Activated T-cell treated with anti-CD3 and anti-CD28 coated beads, Interleukin-2, amount 50 U/mL, for 4 hours (primary cell): ENCODE measurements around the gene RNF126. TPM values are rescaled to one million over a fixed set of nuclear protein-coding genes. Genes with fewer than 3 reads are reported as not detected.
"Not testable (repeated sequence)": the region's sequence is repeated elsewhere in the genome, so short reads cannot be mapped to it uniquely, and the experiment has no call there.

ENCODE experiments used
- ATAC-seq, 2 donors: fragments of 200-7000 bp; cut with Tn5 transposase; one replicate each; pipeline ENCODE4 v1.10.0; 2021
- DNase-seq: peaks from one replicate; pipeline ENCODE4 v3.0.0-alpha.2; 2020
- H3K27me3 Mint-ChIP-seq: one replicate; pipeline ENCODE4 v1.8.0; 2021; ENCODE audit warnings: low read depth, mixed read lengths
- H3K36me3 Mint-ChIP-seq: one replicate; pipeline ENCODE4 v1.8.0; 2022; ENCODE audit warnings: mixed read lengths; ENCODE audit not compliant: insufficient read depth
- H3K4me1 Mint-ChIP-seq: one replicate; pipeline ENCODE4 v1.8.0; 2021; ENCODE audit warnings: low read depth, mixed read lengths
- H3K4me3 Mint-ChIP-seq: one replicate; pipeline ENCODE4 v1.8.0; 2021; ENCODE audit warnings: mild to moderate bottlenecking, moderate library complexity, mixed read lengths
- H3K9me3 Mint-ChIP-seq: one replicate; pipeline ENCODE4 v1.8.0; 2021; ENCODE audit warnings: mixed read lengths
- total RNA-seq, 3 donors: library from RNA; stranded (reverse); gene quantifications; one replicate each; pipeline ENCODE4 v1.2.1, GENCODE V29; 2021

The RNF126 gene
- total RNA-seq = 100 to 1,000 TPM; 144 to 162 (median 147) TPM

DNA sequence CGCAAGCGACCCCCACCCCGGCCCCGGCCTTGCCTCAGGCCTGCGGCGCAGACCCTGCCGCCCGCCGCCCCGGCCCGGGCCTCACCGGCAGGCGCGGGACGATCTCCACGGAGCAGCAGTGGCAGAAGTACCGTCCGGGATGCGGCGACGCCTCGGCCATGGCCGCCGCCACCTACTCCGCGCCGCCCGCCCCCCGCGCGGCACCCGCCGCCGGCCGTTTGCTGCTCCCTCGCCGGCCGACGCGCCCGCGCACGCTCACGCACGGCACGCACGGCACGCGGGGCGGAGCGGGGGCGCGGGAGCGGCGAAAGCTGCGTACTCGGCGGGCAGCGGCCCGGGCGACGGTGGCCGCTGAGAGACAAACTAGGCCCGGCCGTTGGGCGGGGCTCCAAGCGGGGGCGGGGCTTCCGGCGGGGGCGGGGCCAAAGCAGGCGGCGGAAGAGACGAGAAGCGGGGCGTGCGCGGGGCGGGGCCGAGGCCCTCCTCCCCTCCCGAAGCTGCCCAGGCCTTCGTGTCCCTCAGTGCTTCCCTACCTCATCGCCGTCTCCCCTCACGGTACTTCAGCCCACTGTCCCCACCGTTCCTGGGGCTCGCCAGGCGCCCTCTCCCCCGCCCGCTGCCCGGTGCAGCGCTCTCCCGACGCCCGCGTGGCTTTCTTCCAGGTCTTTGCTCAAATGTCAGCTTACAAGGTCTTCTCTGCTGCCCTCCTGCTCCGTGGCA lies at the start of gene RNF126:
Gene RNF126 (minus strand): TSS at position 253 of the 720 bp plus-strand sequence. CDS start 93 bp downstream, at position 160.
- peak within 1 kb of the TSS; percentile 96 for H3K4me3 Mint-ChIP-seq
- no peaks in the 10 kb centered on the region for H3K9me3 Mint-ChIP-seq
- H3K27me3 Mint-ChIP-seq = no peaks in the 10 kb centered on the region
- H3K36me3 Mint-ChIP-seq = peaks cover 3% of the 10 kb centered on the region
- DNase-seq (peak; percentile 94), ATAC-seq (peak; percentile 55 to 60)
- peaks cover 35% of the 10 kb centered on the region for H3K4me1 Mint-ChIP-seq

DNA sequence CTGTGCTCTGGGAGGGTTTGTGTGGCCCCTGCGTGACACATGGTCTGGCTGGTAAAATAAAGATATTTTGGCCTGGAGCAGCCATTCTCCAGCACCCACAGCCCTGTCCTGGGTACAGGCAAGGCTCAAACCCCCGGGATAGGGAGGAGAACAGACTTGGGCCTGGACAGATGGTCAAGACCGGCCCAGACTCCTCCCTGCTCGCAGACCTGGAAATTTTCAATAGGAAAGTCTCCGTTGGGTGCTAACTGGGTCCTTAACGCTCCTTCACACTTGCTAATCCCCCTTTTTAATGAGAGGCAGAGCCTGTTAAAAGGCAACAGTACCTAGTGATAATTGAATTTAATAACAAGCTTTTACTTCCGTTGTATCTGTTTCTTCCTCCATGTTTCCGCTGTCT lies 48.2 kb upstream of the RNF126 start:
- peaks cover 4% of the 10 kb centered on the region for H3K36me3 Mint-ChIP-seq
- no peak for ATAC-seq
- no peak for DNase-seq
- H3K4me1 Mint-ChIP-seq = peaks cover 2% of the 10 kb centered on the region
- H3K9me3 Mint-ChIP-seq = peaks cover 4% of the 10 kb centered on the region
- peaks cover 40% of the 10 kb centered on the region for H3K27me3 Mint-ChIP-seq
- H3K4me3 Mint-ChIP-seq = no peak overlapping the region

DNA sequence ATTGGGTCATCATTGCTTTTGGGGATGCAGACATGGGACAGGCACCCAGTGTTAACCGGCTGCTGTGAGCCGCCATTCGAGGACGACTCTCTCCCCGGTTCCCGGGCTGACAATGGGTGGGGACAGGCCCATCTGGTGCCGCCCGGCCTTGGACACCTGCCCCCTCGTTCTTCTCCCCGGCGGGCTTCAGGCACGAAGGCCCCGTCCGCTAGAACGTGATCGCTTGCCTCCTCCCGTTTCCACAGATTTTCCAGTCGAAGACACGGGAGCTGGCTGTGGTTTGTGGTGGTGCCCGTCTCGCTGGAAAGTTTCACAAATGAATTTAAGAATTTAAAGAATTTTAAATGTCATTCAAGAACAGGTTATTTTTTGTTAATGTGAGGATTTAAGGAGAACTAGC lies 47.8 kb upstream of the RNF126 start:
- DNase-seq (no peak), ATAC-seq (no peak)
- Mint-ChIP-seq H3K36me3 (peaks cover 4% of the 10 kb centered on the region), H3K4me3 (no peak overlapping the region), H3K9me3 (peaks cover 4% of the 10 kb centered on the region), H3K27me3 (peaks cover 38% of the 10 kb centered on the region), H3K4me1 (peaks cover 2% of the 10 kb centered on the region)

DNA sequence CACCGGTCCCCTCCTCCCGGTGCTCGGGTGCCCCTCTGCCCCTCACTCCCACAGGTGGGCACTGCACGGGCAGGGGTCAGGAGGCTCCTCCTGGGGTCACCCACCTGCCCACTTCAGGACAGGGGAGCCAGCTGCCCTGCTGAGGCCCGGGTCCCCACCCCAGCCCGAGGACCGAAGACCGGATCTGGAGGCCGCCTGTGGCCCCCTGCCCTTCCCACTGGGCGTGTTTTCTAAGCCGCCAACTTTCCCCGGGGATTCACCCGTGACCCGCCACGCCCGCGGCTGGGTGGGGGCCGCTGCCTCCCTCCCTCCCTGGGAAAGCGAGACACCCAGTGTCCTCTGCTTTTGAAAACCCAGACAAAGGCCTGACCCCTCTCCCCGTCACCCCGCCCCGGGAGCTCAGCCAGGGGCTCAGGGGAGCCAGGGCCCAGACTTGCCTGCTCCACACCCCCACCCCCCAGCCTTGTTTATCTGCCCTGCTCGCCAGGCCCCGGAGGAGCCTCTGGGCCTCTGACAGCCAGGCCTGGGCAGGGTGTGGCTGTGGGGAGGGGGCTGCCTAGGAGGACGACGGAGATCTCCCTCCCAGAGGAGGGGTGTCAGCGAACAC lies 47.1 kb upstream of the RNF126 start:
- H3K4me1 Mint-ChIP-seq = peaks cover 2% of the 10 kb centered on the region
- no peaks in the 10 kb centered on the region for H3K36me3 Mint-ChIP-seq
- H3K27me3 Mint-ChIP-seq = peaks cover 34% of the 10 kb centered on the region
- ATAC-seq (no peak), DNase-seq (no peak)
- no peak overlapping the region for H3K4me3 Mint-ChIP-seq
- H3K9me3 Mint-ChIP-seq = no peaks in the 10 kb centered on the region

DNA sequence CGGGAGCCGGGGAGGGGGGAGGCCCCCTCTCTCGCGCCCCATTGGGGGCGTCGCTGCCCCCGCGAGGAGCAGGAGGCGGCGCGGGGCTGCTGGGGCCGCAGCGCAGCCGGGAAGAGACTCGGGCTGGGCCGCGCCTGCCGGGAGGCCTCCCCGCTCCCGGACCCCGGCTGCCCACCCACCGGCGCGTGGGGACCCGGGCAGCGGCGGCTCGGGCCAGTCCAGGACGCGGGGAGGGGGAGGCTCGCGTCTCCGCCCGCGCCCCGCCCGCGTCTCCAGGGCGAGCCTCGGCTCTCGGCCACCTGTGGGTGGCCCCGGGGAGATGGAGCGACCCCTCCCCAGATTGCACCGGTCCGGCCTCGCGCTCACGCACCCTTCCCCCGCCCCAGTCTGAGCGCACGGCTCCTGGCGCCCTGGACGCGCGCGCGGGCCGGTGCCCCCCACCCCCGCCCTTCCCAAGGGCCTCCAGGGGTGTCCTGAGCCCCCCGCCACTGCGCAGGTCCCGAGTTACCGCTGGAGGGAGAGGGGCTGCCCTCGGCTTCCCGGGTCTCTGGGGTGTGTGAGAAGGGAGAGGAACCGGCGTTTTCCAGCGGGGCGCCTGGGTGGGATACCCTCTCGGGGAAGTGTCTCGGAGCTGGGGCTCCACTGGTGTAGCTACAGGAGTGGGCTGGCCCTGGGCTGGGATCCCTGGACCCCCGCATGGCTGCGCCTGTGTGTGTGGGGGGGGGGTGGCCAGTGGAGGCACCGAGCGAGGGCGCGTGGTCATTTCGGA lies 46.4 kb upstream of the RNF126 start:
- ATAC-seq = peak in 1 of 2 donors; percentile 8
- H3K27me3 Mint-ChIP-seq = peaks cover 34% of the 10 kb centered on the region
- no peak overlapping the region for H3K4me3 Mint-ChIP-seq
- no peak for DNase-seq
- H3K9me3 Mint-ChIP-seq = no peaks in the 10 kb centered on the region
- no peaks in the 10 kb centered on the region for H3K36me3 Mint-ChIP-seq
- H3K4me1 Mint-ChIP-seq = peaks cover 2% of the 10 kb centered on the region

- ATAC-seq = peak in 1 of 2 donors; percentile 39
- Mint-ChIP-seq H3K36me3 (no peaks in the 10 kb centered on the region), H3K27me3 (peaks cover 34% of the 10 kb centered on the region), H3K9me3 (no peaks in the 10 kb centered on the region), H3K4me3 (no peak within 1 kb of the TSS), H3K4me1 (peaks cover 2% of the 10 kb centered on the region)
- no peak for DNase-seq
These were observed 45.4 kb upstream of the RNF126 start, which contains the start of gene PALM for GRCh38 chr19:708154-709143. TSS of gene PALM (plus strand) at chr19:708935. CDS start at chr19:709147, 212 bp downstream.

- peaks cover 26% of the 10 kb centered on the region for H3K27me3 Mint-ChIP-seq
- no peak overlapping the region for H3K4me3 Mint-ChIP-seq
- peaks cover 5% of the 10 kb centered on the region for H3K4me1 Mint-ChIP-seq
- H3K36me3 Mint-ChIP-seq = no peaks in the 10 kb centered on the region
- no peaks in the 10 kb centered on the region for H3K9me3 Mint-ChIP-seq
- DNase-seq = no peak
- ATAC-seq = peak in 1 of 2 donors; percentile 5
These were observed 41.4 kb upstream of the RNF126 start for GRCh38 chr19:704447-704741.

- Mint-ChIP-seq H3K27me3 (peaks cover 27% of the 10 kb centered on the region), H3K4me3 (no peak overlapping the region), H3K4me1 (peaks cover 5% of the 10 kb centered on the region), H3K36me3 (no peaks in the 10 kb centered on the region), H3K9me3 (no peaks in the 10 kb centered on the region)
- ATAC-seq (peak; percentile 65 to 79), DNase-seq (peak; percentile 37)
These were observed 40.8 kb upstream of the RNF126 start for GRCh38 chr19:703651-704446.

DNA sequence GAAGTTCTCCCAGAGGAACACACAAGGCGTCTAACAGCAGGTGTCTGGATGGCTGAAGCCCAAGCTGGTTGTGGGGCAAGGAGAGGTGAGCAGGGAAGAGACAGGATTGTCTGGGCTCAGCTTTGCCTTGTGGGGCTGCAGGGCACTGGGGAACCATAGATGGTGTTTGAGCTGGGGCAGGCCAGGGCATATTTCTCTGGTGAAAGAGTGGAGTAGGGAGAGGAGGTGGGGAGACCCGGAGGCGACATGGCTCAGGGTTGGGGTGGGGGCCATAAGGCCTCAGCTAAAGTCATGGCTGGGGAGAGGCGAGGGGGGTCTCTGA lies 40.3 kb upstream of the RNF126 start:
- Mint-ChIP-seq H3K36me3 (no peaks in the 10 kb centered on the region), H3K4me1 (peaks cover 5% of the 10 kb centered on the region), H3K9me3 (no peaks in the 10 kb centered on the region), H3K27me3 (peaks cover 31% of the 10 kb centered on the region), H3K4me3 (no peak overlapping the region)
- peak in 1 of 2 donors; percentile 12 for ATAC-seq
- no peak for DNase-seq

GRCh38 chr19:702847-703246 lies 39.8 kb upstream of the RNF126 start:
- H3K4me1 Mint-ChIP-seq, H3K4me3 Mint-ChIP-seq, ATAC-seq: not testable (repeated sequence)

GRCh38 chr19:699885-700284 lies 36.9 kb upstream of the RNF126 start:
- DNase-seq, H3K9me3 Mint-ChIP-seq, H3K4me3 Mint-ChIP-seq, ATAC-seq, H3K4me1 Mint-ChIP-seq, H3K36me3 Mint-ChIP-seq: not testable (repeated sequence)
- peaks cover 33% of the 10 kb centered on the region for H3K27me3 Mint-ChIP-seq

More at GRCh38 chr19:702847-703246, 39.8 kb upstream of the RNF126 start:
- not testable (repeated sequence) for DNase-seq, H3K36me3 Mint-ChIP-seq, H3K9me3 Mint-ChIP-seq
- peaks cover 31% of the 10 kb centered on the region for H3K27me3 Mint-ChIP-seq

- not testable (repeated sequence) for H3K9me3 Mint-ChIP-seq, H3K4me3 Mint-ChIP-seq, ATAC-seq, DNase-seq, H3K36me3 Mint-ChIP-seq, H3K4me1 Mint-ChIP-seq
- peaks cover 35% of the 10 kb centered on the region for H3K27me3 Mint-ChIP-seq
These were observed 35.5 kb upstream of the RNF126 start for GRCh38 chr19:698529-698928.

- ATAC-seq (peak in 1 of 2 donors; percentile 30), DNase-seq (no peak)
- H3K4me3 Mint-ChIP-seq = no peak within 1 kb of the TSS
- H3K36me3 Mint-ChIP-seq = no peaks in the 10 kb centered on the region
- no peaks in the 10 kb centered on the region for H3K4me1 Mint-ChIP-seq
- no peaks in the 10 kb centered on the region for H3K9me3 Mint-ChIP-seq
- peaks cover 29% of the 10 kb centered on the region for H3K27me3 Mint-ChIP-seq
These were observed 32.4 kb upstream of the RNF126 start, which contains the start of gene PRSS57 for GRCh38 chr19:695352-695949. TSS of gene PRSS57 (minus strand) at chr19:695452. CDS start at chr19:695430, 22 bp downstream.
